ENCODE results near the gene RBM41.
A peak's percentile ranks its signal among the peaks of the same experiment; 100 is the strongest.

RBM41 gene

GRCh38 chrX:107025545-107025944 lies 93.1 kb downstream of the RBM41 start:
- peak; percentile 14 for DNase-seq

GRCh38 chrX:107014936-107015335 lies 103.7 kb downstream of the RBM41 start:
- DNase-seq, result no peak

All from NCI-H1417 treated with DMSO at 0.1 percent for 48 hours (cell line).